ENCODE measurements around the gene TASP1. TPM values are rescaled to one million over a fixed set of nuclear protein-coding genes. Genes with fewer than 3 reads are reported as not detected.
"Not testable (repeated sequence)": the region's sequence is repeated elsewhere in the genome, so short reads cannot be mapped to it uniquely, and the experiment has no call there.

Gene TASP1
- total and polyA plus RNA-seq, 8 donors: 2.9 to 33.8 (median 6.9) TPM

DNA sequence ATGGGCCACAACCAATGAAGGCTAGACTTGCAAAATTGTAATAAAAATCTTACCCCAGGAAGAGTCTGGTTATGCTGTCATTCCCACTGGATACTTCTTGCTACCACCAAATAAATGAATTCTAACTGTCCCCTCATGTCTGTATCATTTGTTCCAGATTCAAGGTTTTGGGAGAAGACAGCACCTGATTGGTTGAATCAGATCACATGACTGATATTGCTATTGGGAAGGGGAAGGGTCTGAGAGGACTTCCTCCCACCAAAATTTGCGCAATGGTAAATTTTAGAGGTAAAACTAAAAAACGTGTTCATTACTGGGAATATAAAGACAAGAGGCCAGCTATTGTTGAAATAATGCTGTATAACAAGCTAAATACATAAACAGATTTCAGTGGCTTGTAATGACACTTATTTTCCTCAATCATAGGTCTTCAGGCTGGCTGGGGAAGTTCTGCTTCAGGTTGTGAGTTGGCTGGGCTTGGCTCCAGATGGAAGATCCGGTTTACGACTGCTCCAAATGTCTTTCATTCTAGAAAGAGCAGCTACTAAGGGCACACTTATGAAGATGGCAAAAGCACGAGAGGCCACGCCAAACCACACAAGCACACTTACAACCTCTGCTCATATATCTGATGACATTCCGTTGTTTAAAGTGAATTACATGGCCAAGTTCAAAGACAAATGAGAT lies 27.1 kb upstream of the TASP1 start:
- Histone ChIP-seq H3K9me3 (no peaks in the 10 kb centered on the region), H3K27me3 (no peaks in the 10 kb centered on the region), H3K4me1 (peaks cover 0 to 10% (median 0%) of the 10 kb centered on the region in 4 donors), H3K4me3 (no peak overlapping the region), H3K27ac (no peak overlapping the region), H3K36me3 (no peaks in the 10 kb centered on the region)
- intact Hi-C loops (cut with DNase I; ENCODE audit: low total_unique reads): no loop called here
- TF ChIP-seq POLR2AphosphoS5 (IDR thresholded peaks at IDR 0.05): no peak
- TF ChIP-seq EP300 (IDR thresholded peaks at IDR 0.05): no peak
- no peak for TF ChIP-seq POLR2A (IDR thresholded peaks at IDR 0.05)
- TF ChIP-seq, protein P1, sequence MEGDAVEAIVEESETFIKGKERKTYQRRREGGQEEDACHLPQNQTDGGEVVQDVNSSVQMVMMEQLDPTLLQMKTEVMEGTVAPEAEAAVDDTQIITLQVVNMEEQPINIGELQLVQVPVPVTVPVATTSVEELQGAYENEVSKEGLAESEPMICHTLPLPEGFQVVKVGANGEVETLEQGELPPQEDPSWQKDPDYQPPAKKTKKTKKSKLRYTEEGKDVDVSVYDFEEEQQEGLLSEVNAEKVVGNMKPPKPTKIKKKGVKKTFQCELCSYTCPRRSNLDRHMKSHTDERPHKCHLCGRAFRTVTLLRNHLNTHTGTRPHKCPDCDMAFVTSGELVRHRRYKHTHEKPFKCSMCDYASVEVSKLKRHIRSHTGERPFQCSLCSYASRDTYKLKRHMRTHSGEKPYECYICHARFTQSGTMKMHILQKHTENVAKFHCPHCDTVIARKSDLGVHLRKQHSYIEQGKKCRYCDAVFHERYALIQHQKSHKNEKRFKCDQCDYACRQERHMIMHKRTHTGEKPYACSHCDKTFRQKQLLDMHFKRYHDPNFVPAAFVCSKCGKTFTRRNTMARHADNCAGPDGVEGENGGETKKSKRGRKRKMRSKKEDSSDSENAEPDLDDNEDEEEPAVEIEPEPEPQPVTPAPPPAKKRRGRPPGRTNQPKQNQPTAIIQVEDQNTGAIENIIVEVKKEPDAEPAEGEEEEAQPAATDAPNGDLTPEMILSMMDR (IDR thresholded peaks at IDR 0.05): no peak
- no peak for DNase-seq
- 66 to 81% (median 71%) methylated on average over 7 of the region's 7 CpGs for WGBS, 5 donors

DNA sequence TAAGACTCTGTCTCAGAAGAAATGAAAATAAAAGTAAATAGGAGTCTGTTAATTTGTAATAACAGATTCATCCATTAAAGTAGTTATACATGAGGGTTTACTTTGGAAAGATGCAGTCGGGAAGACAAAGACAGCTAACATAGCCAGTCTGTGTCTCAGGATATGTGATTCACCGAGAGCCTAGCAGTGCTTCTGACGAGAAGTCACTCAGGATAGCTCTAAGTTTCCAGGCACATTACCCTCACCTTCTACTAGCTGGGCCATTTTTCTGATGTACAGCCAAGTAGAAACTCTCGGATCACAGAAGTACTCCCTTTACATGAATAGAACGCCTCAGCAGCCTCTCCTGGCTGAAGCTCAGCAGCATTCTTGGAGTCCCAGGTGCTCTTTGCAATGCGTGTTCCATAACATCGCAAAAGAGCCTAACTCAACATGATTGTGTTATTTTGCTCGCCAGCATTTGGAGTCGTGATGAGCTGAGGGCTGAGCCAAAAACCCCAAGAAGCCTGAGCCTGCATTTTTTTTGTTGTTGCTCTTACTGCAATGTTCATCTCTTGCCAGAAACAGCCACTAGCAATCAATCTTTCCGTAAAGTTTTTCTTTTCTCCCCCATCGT lies 22.4 kb upstream of the TASP1 start:
- intact Hi-C loops (cut with DNase I; ENCODE audit: low total_unique reads): no loop called here
- DNase-seq: peak in 1 of 2 donors; percentile 65
- no peaks in the 10 kb centered on the region for H3K27me3 ChIP-seq
- no peaks in the 10 kb centered on the region for H3K9me3 ChIP-seq
- H3K4me3 ChIP-seq: no peak overlapping the region
- no peaks in the 10 kb centered on the region for H3K36me3 ChIP-seq
- peaks cover 0 to 10% (median 0%) of the 10 kb centered on the region in 4 donors for H3K4me1 ChIP-seq
- no peak overlapping the region for H3K27ac ChIP-seq
- 57 to 67% (median 60%) methylated on average over 11 of the region's 11 CpGs for WGBS, 5 donors
- TF ChIP-seq, protein P1 (IDR thresholded peaks at IDR 0.05): no peak
- TF ChIP-seq POLR2A (IDR thresholded peaks at IDR 0.05): no peak
- TF ChIP-seq EP300 (IDR thresholded peaks at IDR 0.05): no peak
- no peak for TF ChIP-seq POLR2AphosphoS5 (IDR thresholded peaks at IDR 0.05)

DNA sequence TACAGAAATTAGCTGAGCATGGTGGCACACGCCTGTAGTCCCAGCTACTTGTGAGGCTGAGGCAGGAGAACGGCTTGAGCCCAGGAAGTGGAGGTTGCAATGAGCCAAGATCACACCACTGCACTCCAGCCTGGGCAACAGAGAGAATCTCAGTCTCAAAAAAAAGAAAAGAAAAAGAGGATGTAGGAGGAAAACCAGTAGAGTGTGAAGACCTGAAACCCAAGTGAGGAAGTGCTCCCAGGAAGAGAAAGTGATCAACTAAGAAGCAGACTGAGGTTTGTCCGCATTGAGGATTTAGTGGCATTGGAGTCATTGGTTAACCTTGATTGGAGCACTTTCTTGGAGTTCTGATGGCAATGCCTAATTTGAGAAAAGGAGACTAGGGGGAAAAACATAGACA lies 20.6 kb upstream of the TASP1 start:
- Histone ChIP-seq H3K27me3 (no peaks in the 10 kb centered on the region), H3K4me1 (peaks cover 0 to 10% (median 0%) of the 10 kb centered on the region in 4 donors), H3K36me3 (no peaks in the 10 kb centered on the region), H3K4me3 (no peak overlapping the region), H3K9me3 (no peaks in the 10 kb centered on the region), H3K27ac (no peak overlapping the region)
- WGBS, 5 donors: 78 to 94% (median 85%) methylated on average over 1 to 3 of the region's 3 CpGs
- intact Hi-C loops (cut with DNase I; ENCODE audit: low total_unique reads): no loop called here
- no peak for TF ChIP-seq POLR2A (IDR thresholded peaks at IDR 0.05)
- TF ChIP-seq, protein P1 (IDR thresholded peaks at IDR 0.05): no peak
- TF ChIP-seq EP300 (IDR thresholded peaks at IDR 0.05): no peak
- no peak for TF ChIP-seq POLR2AphosphoS5 (IDR thresholded peaks at IDR 0.05)
- DNase-seq: no peak

DNA sequence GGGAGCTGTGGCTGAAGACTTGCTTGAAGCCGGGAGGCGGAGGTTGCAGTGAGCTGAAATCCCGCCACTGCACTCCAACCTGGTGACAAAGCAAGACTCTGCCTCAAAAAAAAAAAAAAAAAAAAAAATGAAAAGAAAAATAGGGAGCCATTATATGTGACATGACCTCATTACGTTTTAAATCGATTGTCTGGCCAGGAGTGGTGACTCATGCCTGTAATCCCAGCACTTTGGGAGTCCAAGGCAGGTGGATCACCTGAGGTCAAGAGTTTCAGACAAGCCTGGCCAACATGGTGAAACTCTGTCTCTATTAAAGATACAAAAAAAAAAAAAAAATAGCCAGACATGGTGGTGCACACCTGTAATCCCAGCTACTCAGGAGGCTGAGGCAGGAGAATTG lies 19.3 kb upstream of the TASP1 start:
- DNase-seq; H3K27ac ChIP-seq; H3K4me3 ChIP-seq; H3K9me3 ChIP-seq; H3K36me3 ChIP-seq; H3K27me3 ChIP-seq; intact Hi-C loops (cut with DNase I; ENCODE audit: low total_unique reads): not testable (repeated sequence)
- 82 to 92% (median 90%) methylated on average over 5 of the region's 5 CpGs for WGBS, 5 donors
- H3K4me1 ChIP-seq: peaks cover 0 to 10% (median 0%) of the 10 kb centered on the region in 4 donors
